Keratinocyte (primary cell): ENCODE data around the gene OLFM2.

ENCODE experiments used
- EZH2 ChIP-seq: IDR thresholded peaks from one replicate; pipeline ENCODE4 v1.6.1; 2012; ENCODE audit warnings: inconsistent platforms, mild to moderate bottlenecking, low read length, moderate library complexity
- TF ChIP-seq, protein P1 (sequence below), 3 experiments: IDR thresholded peaks in 1 of 3; conservative IDR thresholded peaks in 1 of 3; optimal IDR thresholded peaks in 1 of 3; 2 replicates in 2 of 3; 3 replicates in 1 of 3; pipeline versions ENCODE3 to v1.5.1; 2011; ENCODE audit warnings: low read length in 3 of 3, mild to moderate bottlenecking in 3 of 3, moderate library complexity in 2 of 3, control low read depth in 1 of 3, inconsistent platforms in 1 of 3; ENCODE audit not compliant: insufficient read depth in 2 of 3; ENCODE audit errors: extremely low read depth in 1 of 3

DNA sequence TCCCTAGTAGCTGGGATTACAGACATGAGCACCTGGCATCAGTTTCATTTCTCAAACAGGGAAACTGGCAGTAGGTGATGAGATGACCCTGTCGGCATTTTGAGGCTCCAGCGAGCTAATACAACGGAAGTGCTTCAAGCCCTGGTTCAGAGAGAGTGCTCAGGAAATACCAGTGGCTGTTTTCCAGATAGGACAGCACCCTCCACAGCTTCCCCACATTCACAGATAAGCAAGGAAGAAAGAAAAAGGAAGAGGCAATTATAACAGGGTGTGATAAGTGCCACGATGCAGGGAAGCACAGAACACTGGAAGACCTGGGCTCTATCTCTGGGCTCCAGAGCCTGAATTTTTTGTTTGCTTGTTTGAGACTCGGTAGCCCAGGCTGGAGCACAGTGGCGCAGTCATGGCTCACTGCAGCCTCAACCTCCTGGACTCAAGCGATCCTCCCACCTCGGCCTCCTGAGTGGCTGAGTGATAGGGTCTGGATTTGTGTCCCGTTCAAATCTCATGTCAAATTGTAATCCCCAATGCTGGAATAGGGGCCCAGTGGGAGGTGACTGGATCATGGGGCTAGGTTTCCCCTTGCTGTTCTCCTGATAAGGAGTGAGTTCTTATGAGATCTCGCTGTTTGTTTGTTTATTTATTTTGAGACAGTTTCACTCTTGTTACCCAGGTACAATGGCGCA is 57.7 kb downstream of the OLFM2 start:
- TF ChIP-seq, protein P1, sequence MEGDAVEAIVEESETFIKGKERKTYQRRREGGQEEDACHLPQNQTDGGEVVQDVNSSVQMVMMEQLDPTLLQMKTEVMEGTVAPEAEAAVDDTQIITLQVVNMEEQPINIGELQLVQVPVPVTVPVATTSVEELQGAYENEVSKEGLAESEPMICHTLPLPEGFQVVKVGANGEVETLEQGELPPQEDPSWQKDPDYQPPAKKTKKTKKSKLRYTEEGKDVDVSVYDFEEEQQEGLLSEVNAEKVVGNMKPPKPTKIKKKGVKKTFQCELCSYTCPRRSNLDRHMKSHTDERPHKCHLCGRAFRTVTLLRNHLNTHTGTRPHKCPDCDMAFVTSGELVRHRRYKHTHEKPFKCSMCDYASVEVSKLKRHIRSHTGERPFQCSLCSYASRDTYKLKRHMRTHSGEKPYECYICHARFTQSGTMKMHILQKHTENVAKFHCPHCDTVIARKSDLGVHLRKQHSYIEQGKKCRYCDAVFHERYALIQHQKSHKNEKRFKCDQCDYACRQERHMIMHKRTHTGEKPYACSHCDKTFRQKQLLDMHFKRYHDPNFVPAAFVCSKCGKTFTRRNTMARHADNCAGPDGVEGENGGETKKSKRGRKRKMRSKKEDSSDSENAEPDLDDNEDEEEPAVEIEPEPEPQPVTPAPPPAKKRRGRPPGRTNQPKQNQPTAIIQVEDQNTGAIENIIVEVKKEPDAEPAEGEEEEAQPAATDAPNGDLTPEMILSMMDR (optimal IDR thresholded peaks at IDR 0.05 in 1 of 3, IDR thresholded peaks at IDR 0.05 in 1 of 3, conservative IDR thresholded peaks at IDR 0.05 in 1 of 3; ENCODE audit: extremely low read depth in 1 of 3, insufficient read depth in 2 of 3, low read length in 3 of 3) = no peak
- no peak for TF ChIP-seq EZH2
